ENCODE results near the gene KIF20B. TPM values are rescaled to one million over a fixed set of nuclear protein-coding genes. Genes with fewer than 3 reads are reported as not detected.

Gene KIF20B
- total and polyA plus RNA-seq, 5 donors, result 0.81 to 4.5 (median 3.0) TPM

DNA sequence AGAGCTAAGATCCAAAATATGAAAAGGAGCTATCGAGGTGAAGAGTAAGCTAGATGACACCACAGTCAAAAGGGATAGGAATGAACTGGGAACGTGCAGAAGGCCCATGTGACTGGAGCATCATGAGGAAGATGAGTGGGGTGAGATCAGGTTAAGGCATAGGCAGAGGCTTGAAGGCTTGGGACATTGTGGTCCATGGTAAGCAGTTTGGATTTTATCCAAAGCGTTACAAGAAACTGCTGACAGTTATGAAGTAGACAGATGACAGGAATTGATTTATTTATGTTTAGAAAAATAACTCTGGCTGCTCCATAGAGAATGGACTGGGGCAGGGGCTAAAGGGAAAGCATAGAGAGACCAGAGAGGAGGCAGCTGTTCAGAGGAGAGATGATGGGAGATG lies 38.2 kb upstream of the KIF20B start:
- H3K27me3 ChIP-seq (ENCODE audit: control insufficient read depth, insufficient read depth), result no peaks in the 10 kb centered on the region
- H3K9me3 ChIP-seq (ENCODE audit: control insufficient read depth, low read length), result no peaks in the 10 kb centered on the region
- ATAC-seq (peak; percentile 25 to 79), DNase-seq (no peak)
- H3K4me1 ChIP-seq (ENCODE audit: control insufficient read depth, insufficient read depth, low read length), result no peaks in the 10 kb centered on the region
- 44% methylated on average over 3 of the region's 3 CpGs for WGBS
- no peak overlapping the region for H3K27ac ChIP-seq (ENCODE audit: low read length)
- intact Hi-C loops (cut with DNase I), result no loop called here
- H3K4me3 ChIP-seq (ENCODE audit: low read length), result no peak overlapping the region

DNA sequence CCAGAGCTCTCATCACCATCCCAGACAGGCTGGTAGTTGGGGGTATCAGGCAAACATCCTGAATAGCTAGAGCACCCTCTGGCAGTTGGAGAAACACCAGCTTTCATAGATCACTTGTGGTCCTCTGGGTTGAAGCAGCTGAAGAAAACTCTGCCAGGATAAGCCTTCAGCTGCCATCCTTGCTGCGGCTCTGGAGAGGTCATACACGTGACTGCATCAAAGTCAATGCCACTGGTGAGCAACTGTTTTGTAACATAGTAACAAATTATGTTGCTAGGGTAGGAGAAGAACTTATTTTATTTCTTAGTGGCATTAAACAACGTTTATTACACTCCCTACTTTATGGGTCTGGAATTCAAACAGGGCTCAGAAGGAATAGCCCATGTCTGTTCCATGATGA lies 37.2 kb upstream of the KIF20B start:
- Histone ChIP-seq H3K4me3 (ENCODE audit: low read length) (no peak overlapping the region), H3K9me3 (ENCODE audit: control insufficient read depth, low read length) (no peaks in the 10 kb centered on the region), H3K27ac (ENCODE audit: low read length) (no peak overlapping the region), H3K27me3 (ENCODE audit: control insufficient read depth, insufficient read depth) (no peaks in the 10 kb centered on the region), H3K4me1 (ENCODE audit: control insufficient read depth, insufficient read depth, low read length) (no peaks in the 10 kb centered on the region)
- ATAC-seq (peak in 1 of 2 donors; percentile 13), DNase-seq (no peak)
- WGBS, result 60% methylated on average over 3 of the region's 3 CpGs
- intact Hi-C loops (cut with DNase I), result no loop called here

DNA sequence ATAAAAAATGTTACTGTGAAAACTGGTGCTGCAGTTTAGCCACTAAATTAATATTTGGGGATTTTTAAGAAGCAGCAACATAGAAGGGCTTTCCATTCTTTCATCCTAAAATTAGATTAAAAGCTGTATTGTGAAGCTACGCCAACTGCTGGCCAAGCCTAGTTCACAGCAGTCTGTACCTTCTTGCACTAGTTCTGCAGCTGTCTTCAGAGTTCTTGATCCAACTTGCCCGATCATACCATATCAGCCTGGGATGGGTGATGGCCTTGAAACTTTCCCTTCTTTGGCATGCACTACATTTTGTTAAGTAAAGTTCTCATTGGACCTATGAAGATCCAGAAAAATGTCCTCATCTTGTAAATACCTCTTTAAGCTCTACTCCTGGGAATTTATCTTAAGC lies 36.1 kb upstream of the KIF20B start:
- ATAC-seq (no peak), DNase-seq (no peak)
- Histone ChIP-seq H3K4me1 (ENCODE audit: control insufficient read depth, insufficient read depth, low read length) (no peaks in the 10 kb centered on the region), H3K27me3 (ENCODE audit: control insufficient read depth, insufficient read depth) (no peaks in the 10 kb centered on the region), H3K9me3 (ENCODE audit: control insufficient read depth, low read length) (no peaks in the 10 kb centered on the region), H3K4me3 (ENCODE audit: low read length) (no peak overlapping the region), H3K27ac (ENCODE audit: low read length) (no peak overlapping the region)
- 70% methylated on average over 2 of the region's 2 CpGs for WGBS
- intact Hi-C loops (cut with DNase I), result no loop called here

DNA sequence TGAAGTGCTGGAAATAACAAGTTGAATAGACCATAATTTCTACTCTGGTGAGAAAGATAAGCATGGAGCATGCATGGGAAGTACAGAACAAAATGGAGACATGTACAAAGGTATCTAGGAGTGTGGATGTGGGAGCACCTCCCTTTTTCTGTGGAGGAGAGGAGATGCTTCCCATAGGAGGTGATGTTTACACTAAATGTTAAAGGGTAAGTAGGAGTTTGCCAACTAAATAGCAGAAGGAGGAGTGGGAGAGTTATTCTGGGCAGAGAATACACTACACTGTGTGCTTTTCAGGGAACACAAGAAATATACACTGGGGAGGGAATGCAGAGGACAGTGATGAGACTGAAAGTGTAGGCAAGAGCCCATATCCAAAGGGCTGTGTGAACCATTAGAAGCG lies 35.3 kb upstream of the KIF20B start:
- intact Hi-C loops (cut with DNase I), result no loop called here
- Histone ChIP-seq H3K9me3 (ENCODE audit: control insufficient read depth, low read length) (no peaks in the 10 kb centered on the region), H3K4me1 (ENCODE audit: control insufficient read depth, insufficient read depth, low read length) (no peaks in the 10 kb centered on the region), H3K4me3 (ENCODE audit: low read length) (no peak overlapping the region), H3K27me3 (ENCODE audit: control insufficient read depth, insufficient read depth) (no peaks in the 10 kb centered on the region), H3K27ac (ENCODE audit: low read length) (no peak overlapping the region)
- 90% methylated on average over 1 of the region's 1 CpG for WGBS
- no peak for ATAC-seq
- no peak for DNase-seq

DNA sequence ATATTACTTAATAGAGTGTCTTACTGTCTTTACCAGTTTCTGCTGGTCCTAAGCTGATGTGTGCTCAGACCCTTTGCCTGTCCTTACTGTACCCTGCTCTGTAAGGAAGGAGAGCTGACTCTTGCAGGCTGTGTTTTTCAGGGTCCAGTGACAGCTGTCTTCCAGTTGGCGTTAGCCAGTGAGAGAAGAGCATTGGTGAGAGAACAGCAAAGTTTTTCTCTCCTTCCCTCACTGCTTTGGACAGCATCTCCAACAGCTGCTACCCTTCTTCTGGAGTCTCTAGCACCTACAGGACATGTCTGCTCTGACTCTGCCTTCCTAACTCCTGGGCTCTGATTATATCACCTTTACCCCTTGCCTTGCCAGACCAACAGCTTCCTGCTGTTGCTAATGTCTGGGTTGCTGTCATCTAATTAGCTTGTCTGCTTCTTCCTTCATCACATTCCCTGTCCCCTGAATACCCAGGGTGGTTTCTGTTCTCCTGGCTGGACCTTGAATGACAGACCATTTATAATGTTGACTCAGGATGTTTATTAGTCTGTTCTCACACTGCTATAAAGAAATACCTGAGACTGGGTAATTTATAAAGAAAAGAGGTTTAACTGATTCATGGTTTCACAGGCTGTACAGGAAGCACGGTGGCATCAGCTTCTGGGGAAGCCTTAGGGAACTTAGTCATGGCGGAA lies 32.9 kb upstream of the KIF20B start:
- intact Hi-C loops (cut with DNase I), result no loop called here
- Histone ChIP-seq H3K27me3 (ENCODE audit: control insufficient read depth, insufficient read depth) (no peaks in the 10 kb centered on the region), H3K27ac (ENCODE audit: low read length) (no peak overlapping the region), H3K4me1 (ENCODE audit: control insufficient read depth, insufficient read depth, low read length) (no peaks in the 10 kb centered on the region), H3K9me3 (ENCODE audit: control insufficient read depth, low read length) (no peaks in the 10 kb centered on the region), H3K4me3 (ENCODE audit: low read length) (no peak overlapping the region)
- DNase-seq (no peak), ATAC-seq (peak in 1 of 2 donors; percentile 36)
- 78% methylated on average over 3 of the region's 3 CpGs for WGBS

DNA sequence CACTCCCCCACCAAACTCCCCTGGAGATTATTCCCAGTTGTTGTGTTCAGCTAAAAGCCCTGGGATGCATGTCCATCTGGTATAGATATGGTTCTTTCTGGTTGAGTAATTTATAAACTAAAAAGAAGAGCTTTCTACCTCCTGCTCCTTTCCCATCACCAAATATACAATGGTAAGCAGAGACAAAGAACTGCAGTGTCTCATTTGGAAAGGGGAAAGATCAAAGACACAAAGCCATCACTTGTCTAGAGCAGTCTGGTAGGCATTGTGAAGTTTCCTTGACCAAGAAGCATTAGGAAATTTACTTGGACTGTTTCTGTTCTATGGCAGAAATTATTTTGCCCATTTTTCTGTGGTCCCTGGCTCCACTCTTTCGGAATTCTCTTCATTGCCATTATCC lies 31.4 kb upstream of the KIF20B start:
- no peak for DNase-seq
- Histone ChIP-seq H3K27ac (ENCODE audit: low read length) (no peak overlapping the region), H3K9me3 (ENCODE audit: control insufficient read depth, low read length) (no peaks in the 10 kb centered on the region), H3K27me3 (ENCODE audit: control insufficient read depth, insufficient read depth) (no peaks in the 10 kb centered on the region), H3K4me3 (ENCODE audit: low read length) (no peak overlapping the region), H3K4me1 (ENCODE audit: control insufficient read depth, insufficient read depth, low read length) (no peaks in the 10 kb centered on the region)
- WGBS, result 90% methylated on average over 1 of the region's 1 CpG
- intact Hi-C loops (cut with DNase I), result loop anchor here in 1 of 4 donors (10.0 kb wide), 1 partner anchor 645 kb away; no protein-coding TSS in a partner anchor
- ATAC-seq, result no peak

DNA sequence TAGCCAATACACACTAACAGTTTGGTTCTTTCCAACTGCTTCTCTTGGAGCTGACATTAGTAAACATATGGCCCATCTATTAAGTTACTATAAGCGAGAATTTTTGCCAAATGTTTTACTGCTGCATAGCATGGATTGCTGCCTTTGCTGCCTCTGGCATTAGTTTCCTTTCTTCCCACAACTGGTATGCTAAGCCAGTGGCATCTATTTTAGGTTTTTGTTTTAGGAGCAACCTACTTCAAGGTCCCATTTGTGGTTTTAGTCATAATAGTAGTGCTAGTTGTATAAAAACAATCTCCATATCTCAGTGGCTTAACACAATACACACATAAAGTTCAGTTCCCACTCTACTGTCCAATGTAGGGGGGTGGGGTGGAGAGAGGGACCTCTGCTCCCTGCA lies 30.5 kb upstream of the KIF20B start:
- DNase-seq (no peak), ATAC-seq (no peak)
- H3K4me3 ChIP-seq (ENCODE audit: low read length), result no peak overlapping the region
- no peak overlapping the region for H3K27ac ChIP-seq (ENCODE audit: low read length)
- H3K9me3 ChIP-seq (ENCODE audit: control insufficient read depth, low read length), result no peaks in the 10 kb centered on the region
- no peaks in the 10 kb centered on the region for H3K4me1 ChIP-seq (ENCODE audit: control insufficient read depth, insufficient read depth, low read length)
- intact Hi-C loops (cut with DNase I), result loop anchor here in 1 of 4 donors (10.0 kb wide), 1 partner anchor 644 kb away; no protein-coding TSS in a partner anchor
- no peaks in the 10 kb centered on the region for H3K27me3 ChIP-seq (ENCODE audit: control insufficient read depth, insufficient read depth)
- WGBS, result 82% methylated on average over 1 of the region's 1 CpG

DNA sequence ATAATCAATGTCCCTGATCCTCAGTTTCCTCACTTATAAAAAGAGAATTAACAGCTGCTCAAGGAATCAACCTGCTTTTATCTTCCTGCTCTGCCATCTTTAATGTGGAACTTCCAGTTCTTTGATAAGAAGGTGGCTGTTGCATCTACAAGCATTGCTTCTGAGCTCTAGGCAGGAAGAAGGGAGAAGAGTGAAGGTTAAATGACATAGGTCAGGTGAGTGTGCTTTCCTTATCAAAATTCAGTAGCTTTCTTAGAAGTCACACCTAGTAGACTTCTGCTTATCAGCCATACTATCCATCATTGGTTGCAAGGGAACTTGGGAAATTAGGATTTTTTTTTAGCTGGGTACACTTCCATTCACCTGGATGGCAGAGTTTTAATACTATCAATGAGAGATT lies 24.0 kb upstream of the KIF20B start:
- Histone ChIP-seq H3K27ac (ENCODE audit: low read length) (no peak overlapping the region), H3K27me3 (ENCODE audit: control insufficient read depth, insufficient read depth) (no peaks in the 10 kb centered on the region), H3K4me1 (ENCODE audit: control insufficient read depth, insufficient read depth, low read length) (no peaks in the 10 kb centered on the region), H3K4me3 (ENCODE audit: low read length) (no peak overlapping the region), H3K9me3 (ENCODE audit: control insufficient read depth, low read length) (no peaks in the 10 kb centered on the region)
- intact Hi-C loops (cut with DNase I), result loop anchor here in 1 of 4 donors (10.0 kb wide), 1 partner anchor 637 kb away; no protein-coding TSS in a partner anchor
- no peak for ATAC-seq
- no peak for DNase-seq

DNA sequence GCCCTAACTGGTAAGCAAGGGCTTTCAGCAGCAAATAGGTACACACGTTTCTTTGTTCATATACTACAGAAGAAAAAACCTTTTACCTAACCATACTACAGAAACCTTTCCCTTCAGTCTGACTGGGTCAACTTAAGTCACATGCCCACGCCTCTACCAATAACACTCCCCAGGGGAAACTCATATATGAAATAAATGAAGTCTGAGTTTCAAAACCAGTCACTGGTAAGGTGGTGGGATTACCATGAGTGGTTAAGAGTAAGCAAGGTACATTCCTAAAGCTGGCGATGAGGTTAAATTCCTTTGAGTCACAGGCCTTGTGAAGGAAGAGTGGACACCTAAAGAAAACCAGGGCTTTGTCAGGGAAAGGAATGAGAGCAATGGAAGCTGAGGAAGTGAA lies 21.4 kb upstream of the KIF20B start:
- no peaks in the 10 kb centered on the region for H3K9me3 ChIP-seq (ENCODE audit: control insufficient read depth, low read length)
- no peak overlapping the region for H3K27ac ChIP-seq (ENCODE audit: low read length)
- H3K4me1 ChIP-seq (ENCODE audit: control insufficient read depth, insufficient read depth, low read length), result peaks cover 2% of the 10 kb centered on the region
- no peak overlapping the region for H3K4me3 ChIP-seq (ENCODE audit: low read length)
- intact Hi-C loops (cut with DNase I), result loop anchor here in 1 of 4 donors (10.0 kb wide), 1 partner anchor 635 kb away; no protein-coding TSS in a partner anchor
- DNase-seq, result no peak
- no peaks in the 10 kb centered on the region for H3K27me3 ChIP-seq (ENCODE audit: control insufficient read depth, insufficient read depth)
- no peak for ATAC-seq
- 88% methylated on average over 3 of the region's 3 CpGs for WGBS

DNA sequence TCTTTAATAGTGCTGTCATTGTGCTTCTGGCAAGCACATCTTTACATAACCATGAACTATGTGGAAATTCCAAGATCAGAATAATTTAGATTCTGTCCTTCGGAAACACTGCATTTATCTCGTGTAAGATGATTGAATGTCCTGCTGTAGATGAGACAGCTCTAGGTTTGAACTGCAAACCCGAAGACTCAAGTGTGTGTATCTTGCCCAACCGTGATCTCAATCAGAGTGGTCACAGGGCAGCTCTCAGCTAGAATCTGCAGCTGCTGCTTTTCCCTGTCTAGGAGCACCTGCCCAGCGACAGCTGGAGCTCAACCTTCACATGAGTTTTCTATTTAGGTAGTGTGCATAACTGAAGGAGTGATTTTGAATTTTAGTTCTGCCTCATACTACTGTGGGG lies 17.5 kb upstream of the KIF20B start:
- 49% methylated on average over 5 of the region's 5 CpGs for whole genome bisulfite sequencing
- ATAC-seq, result no peak
- intact Hi-C loops (cut with DNase I), result no loop called here

DNA sequence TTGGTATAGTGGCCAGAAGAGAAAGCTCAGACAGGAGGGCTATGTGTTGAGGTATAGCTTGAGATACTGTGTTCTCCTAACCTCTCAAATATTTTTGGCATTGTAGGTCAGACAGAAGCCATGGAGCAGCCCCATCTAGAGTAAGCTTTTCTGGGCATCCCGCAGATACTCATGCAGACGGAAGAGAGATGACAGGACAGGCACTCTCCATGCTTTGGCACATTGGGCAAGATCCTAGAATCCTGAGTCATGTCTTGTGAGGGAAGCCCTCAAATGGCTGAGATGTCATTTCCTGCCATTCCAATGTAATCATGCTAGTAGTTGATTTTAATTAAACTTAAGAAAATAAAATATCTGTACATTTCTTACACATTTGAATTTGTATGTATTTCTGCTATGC lies 16.8 kb upstream of the KIF20B start:
- Histone ChIP-seq H3K4me1 (ENCODE audit: control insufficient read depth, insufficient read depth, low read length) (peaks cover 2% of the 10 kb centered on the region), H3K4me3 (ENCODE audit: low read length) (no peak overlapping the region), H3K9me3 (ENCODE audit: control insufficient read depth, low read length) (no peaks in the 10 kb centered on the region), H3K27me3 (ENCODE audit: control insufficient read depth, insufficient read depth) (no peaks in the 10 kb centered on the region), H3K27ac (ENCODE audit: low read length) (no peak overlapping the region)
- ATAC-seq (no peak), DNase-seq (no peak)
- WGBS, result 66% methylated on average over 2 of the region's 2 CpGs
- intact Hi-C loops (cut with DNase I), result no loop called here

More for the DNA sequence above, 17.5 kb upstream of the KIF20B start:
- Histone ChIP-seq H3K4me3 (ENCODE audit: low read length) (no peak overlapping the region), H3K4me1 (ENCODE audit: control insufficient read depth, insufficient read depth, low read length) (peaks cover 2% of the 10 kb centered on the region), H3K9me3 (ENCODE audit: control insufficient read depth, low read length) (no peaks in the 10 kb centered on the region), H3K27ac (ENCODE audit: low read length) (no peak overlapping the region), H3K27me3 (ENCODE audit: control insufficient read depth, insufficient read depth) (no peaks in the 10 kb centered on the region)
- DNase-seq, result no peak

DNA sequence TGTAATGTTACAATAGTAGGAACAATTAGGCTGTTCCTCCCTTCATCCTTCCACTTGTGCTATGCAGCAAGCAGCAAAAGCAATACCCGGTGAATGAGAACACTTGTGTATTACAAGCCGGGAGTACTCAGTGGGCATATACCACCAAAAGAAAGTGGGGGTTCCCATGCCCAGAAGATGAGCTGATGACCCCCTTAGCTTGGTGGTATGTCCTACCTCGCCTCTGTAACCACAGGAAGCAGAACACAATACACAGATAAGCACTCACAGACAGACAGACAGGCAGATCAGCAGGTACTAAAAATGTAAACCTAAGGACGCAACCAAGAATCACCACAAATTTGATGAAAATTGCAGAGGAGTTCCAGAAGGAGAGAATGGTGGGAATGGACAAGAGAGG lies 15.5 kb upstream of the KIF20B start:
- no peak overlapping the region for H3K4me3 ChIP-seq (ENCODE audit: low read length)
- H3K4me1 ChIP-seq (ENCODE audit: control insufficient read depth, insufficient read depth, low read length), result peaks cover 2% of the 10 kb centered on the region
- no peak overlapping the region for H3K27ac ChIP-seq (ENCODE audit: low read length)
- intact Hi-C loops (cut with DNase I), result no loop called here
- no peak for DNase-seq
- 82% methylated on average over 4 of the region's 4 CpGs for WGBS
- H3K27me3 ChIP-seq (ENCODE audit: control insufficient read depth, insufficient read depth), result no peaks in the 10 kb centered on the region
- H3K9me3 ChIP-seq (ENCODE audit: control insufficient read depth, low read length), result no peaks in the 10 kb centered on the region
- ATAC-seq, result no peak
